Effector memory CD4-positive, alpha-beta T cell (primary cell): ENCODE results near the gene PGGHG.

ENCODE experiments used
- DNase-seq, 3 donors: peaks; one replicate each; pipeline ENCODE4 v3.0.0-alpha.2; 2020
- H3K27ac ChIP-seq: 2 replicates; pipeline ENCODE4 v1.7.0; 2013; ENCODE audit warnings: mild to moderate bottlenecking, low read length, moderate library complexity; ENCODE audit not compliant: insufficient read depth, poor library complexity, severe bottlenecking
- H3K27me3 ChIP-seq: replicated peaks from 2 replicates; pipeline ENCODE4 v1.7.0; 2013; ENCODE audit warnings: mild to moderate bottlenecking, low read length; ENCODE audit not compliant: insufficient read depth, control insufficient read depth, poor library complexity, severe bottlenecking
- H3K36me3 ChIP-seq: 2 replicates; pipeline ENCODE4 v1.7.0; 2013; ENCODE audit warnings: mild to moderate bottlenecking, low read length, moderate library complexity; ENCODE audit not compliant: control insufficient read depth, insufficient read depth
- H3K4me1 ChIP-seq: 2 replicates; pipeline ENCODE4 v1.7.0; 2013; ENCODE audit warnings: low read length, mild to moderate bottlenecking; ENCODE audit not compliant: control insufficient read depth, insufficient read depth, poor library complexity, severe bottlenecking
- H3K4me3 ChIP-seq: 2 replicates; pipeline ENCODE4 v1.7.0; 2013; ENCODE audit warnings: low read length, low read depth, mild to moderate bottlenecking; ENCODE audit not compliant: insufficient read depth, poor library complexity, severe bottlenecking
- H3K9me3 ChIP-seq: 2 replicates; pipeline ENCODE4 v1.7.0; 2013; ENCODE audit warnings: mild to moderate bottlenecking, low read length, moderate library complexity; ENCODE audit not compliant: control insufficient read depth

Gene PGGHG

DNA sequence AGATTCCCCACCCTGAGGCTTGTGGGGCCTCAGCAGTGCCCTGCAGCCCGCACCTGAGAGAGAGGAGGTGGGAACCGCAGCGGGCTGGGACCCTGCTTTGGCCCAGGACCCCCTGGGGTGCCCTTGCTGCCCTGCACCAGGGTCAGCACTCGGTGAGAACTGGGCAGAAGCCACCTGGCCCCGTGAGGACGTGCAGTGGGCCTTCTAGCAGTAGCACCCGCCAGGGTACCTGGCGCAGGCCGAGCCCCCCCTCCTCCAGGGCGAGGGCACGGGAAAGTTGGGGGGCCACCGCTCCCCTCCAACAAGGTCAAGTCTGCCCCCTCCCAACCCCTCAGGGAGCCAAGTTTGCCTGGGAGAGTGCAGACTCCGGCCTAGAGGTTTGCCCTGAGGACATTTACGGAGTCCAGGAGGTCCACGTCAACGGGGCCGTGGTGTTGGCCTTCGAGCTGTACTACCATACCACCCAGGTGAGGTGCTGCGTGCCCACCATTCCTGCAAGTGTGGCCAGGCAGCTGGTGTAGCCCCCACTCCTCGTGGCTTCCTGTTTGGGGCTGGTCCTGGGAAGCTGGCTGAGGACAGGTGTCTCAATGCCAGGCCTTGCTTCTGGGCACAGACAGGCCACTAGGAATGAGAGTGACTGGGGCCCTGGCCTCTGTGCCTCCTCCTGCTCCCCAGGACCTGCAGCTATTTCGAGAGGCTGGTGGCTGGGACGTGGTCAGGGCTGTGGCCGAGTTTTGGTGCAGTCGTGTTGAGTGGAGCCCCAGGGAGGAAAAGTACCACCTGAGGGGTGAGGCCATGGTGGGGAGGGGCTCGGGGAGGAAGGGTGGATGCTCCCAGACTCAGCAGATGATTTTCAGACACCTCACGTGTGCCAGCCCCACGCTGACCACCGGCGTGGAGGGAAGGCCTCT, 3.5 kb downstream of the PGGHG start:
- no peaks in the 10 kb centered on the region for H3K27me3 ChIP-seq
- peaks cover 7% of the 10 kb centered on the region for H3K4me1 ChIP-seq
- no peak overlapping the region for H3K27ac ChIP-seq
- H3K9me3 ChIP-seq: no peaks in the 10 kb centered on the region
- no peak for DNase-seq
- peaks cover 28% of the 10 kb centered on the region for H3K36me3 ChIP-seq
- no peak overlapping the region for H3K4me3 ChIP-seq

DNA sequence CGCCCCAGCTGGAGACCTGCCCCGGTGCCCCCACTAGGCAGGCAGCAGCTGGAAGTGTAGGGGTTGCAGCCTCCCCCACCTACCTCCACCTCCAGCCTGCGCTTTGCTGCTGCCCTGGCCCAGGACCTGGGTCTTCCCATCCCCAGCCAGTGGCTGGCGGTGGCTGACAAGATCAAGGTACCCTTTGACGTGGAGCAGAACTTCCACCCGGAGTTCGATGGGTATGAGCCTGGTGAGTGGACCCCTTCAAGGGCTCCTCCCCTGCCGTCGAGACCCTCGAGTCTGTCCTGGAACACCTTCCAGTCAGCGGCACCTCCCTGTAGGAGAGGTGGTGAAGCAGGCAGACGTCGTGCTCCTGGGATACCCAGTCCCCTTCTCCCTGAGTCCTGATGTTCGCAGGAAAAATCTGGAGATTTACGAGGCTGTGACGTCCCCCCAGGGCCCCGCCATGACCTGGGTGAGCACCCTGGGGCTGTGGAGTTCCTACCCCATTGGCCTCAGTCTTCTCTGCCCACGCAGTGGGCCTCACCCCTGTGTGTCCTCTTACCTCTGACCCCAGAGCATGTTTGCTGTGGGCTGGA, 4.4 kb downstream of the PGGHG start:
- H3K4me1 ChIP-seq: peaks cover 16% of the 10 kb centered on the region

DNA sequence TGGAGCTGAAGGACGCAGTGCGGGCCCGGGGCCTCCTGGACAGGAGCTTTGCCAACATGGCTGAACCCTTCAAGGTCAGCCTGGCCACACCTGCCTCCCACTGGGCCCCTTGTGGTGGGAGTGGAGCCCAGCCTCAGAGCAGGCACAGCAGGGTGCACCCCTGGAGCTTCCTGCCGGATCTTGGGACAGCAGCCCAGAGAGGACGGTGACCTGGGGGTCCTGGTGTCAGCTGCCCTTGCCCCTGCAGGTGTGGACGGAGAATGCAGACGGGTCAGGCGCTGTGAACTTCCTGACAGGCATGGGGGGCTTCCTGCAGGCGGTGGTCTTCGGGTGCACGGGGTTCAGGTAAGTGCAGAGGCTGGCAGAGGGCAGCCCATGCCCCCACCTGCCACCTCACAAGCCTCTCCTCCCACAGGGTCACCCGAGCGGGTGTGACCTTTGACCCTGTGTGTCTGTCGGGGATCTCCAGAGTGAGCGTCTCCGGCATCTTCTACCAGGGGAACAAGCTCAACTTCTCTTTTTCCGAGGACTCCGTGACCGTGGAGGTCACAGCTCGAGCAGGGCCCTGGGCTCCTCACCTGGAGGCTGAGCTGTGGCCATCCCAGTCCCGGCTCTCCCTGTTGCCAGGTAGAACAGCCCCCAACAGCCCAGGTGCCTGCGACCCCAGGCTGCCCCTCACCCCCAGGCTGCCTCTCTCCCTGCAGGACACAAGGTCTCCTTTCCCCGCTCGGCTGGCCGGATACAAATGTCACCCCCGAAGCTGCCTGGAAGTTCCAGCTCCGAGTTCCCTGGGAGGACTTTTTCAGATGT, 5.1 kb downstream of the PGGHG start:
- Histone ChIP-seq H3K27me3 (no peaks in the 10 kb centered on the region), H3K4me1 (peaks cover 17% of the 10 kb centered on the region)
- no peak for DNase-seq

More for the DNA sequence above, 4.4 kb downstream of the PGGHG start:
- no peaks in the 10 kb centered on the region for H3K9me3 ChIP-seq
- H3K27ac ChIP-seq: no peak overlapping the region
- H3K4me3 ChIP-seq: no peak overlapping the region
- H3K27me3 ChIP-seq: no peaks in the 10 kb centered on the region
- peaks cover 28% of the 10 kb centered on the region for H3K36me3 ChIP-seq
- DNase-seq: no peak

DNA sequence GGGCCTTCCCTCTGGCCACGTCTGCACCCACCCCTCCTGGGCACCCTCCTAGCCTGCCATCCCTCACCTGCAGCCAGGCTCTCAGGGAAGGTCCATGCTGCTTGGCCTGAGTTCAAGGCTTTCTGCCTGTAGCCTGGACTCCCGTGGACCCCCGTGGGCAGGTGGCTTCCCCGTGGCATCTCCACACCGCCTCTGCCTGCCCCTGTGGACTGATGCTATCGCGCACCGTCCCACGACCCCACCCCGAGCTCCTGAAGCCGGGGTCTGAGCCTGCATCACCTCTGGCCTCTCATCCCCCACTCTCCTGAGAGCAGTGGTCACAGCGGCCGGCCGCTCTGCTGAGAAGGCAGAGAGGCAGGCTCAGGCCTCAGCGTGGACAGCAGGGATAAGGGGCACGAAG, 5.9 kb downstream of the PGGHG start:
- no peaks in the 10 kb centered on the region for H3K27me3 ChIP-seq
- H3K27ac ChIP-seq: no peak overlapping the region
- peaks cover 17% of the 10 kb centered on the region for H3K4me1 ChIP-seq
- no peak overlapping the region for H3K4me3 ChIP-seq
- H3K9me3 ChIP-seq: no peaks in the 10 kb centered on the region
- H3K36me3 ChIP-seq: peaks cover 28% of the 10 kb centered on the region
- DNase-seq: no peak

More for the DNA sequence above, 5.1 kb downstream of the PGGHG start:
- Histone ChIP-seq H3K36me3 (peaks cover 28% of the 10 kb centered on the region), H3K4me3 (no peak overlapping the region), H3K9me3 (no peaks in the 10 kb centered on the region), H3K27ac (no peak overlapping the region)

DNA sequence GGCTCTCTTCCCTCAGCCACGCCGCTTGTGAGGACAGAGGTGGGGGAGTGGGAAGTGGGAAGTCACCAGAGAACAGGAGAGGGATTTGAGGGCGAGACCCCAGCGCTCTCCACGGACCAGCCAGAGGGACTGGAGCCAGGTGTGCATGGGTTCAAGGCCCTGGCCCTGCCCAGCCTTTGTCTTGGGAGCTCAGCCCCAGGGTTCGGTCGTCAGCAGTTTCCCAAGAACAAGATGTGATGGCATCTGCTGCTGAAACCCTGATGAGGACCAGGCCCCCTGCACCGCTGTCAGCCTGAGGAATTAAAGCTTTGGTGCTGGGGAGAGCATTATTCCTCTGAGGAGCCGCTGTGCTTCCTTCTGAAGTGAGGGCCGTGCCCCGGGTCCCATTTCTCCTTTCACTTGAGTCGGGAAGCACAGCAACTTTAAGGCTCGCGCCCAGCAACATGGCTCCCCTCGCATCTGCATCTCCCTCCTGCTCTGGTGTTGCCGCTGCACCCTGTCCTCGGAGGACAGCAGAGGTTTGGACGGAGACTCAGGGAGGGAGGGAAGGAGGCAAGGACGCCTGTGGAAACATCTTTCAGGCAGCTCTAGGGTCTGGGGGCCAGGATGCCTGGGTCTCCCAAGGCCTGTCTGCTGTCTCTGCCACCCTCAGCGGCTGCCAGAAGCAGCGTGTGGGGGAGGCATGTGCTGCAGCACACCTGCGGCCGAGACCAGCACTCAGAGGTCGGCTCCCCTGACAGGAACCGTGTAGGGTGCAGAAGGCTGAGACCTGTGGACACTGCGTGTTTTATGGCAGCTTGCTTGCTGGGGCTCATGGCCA, 6.6 kb downstream of the PGGHG start:
- H3K27ac ChIP-seq: no peak overlapping the region
- H3K36me3 ChIP-seq: peaks cover 22% of the 10 kb centered on the region
- H3K4me3 ChIP-seq: no peak overlapping the region
- no peaks in the 10 kb centered on the region for H3K9me3 ChIP-seq
- no peaks in the 10 kb centered on the region for H3K27me3 ChIP-seq
- H3K4me1 ChIP-seq: peaks cover 17% of the 10 kb centered on the region
- DNase-seq: no peak

DNA sequence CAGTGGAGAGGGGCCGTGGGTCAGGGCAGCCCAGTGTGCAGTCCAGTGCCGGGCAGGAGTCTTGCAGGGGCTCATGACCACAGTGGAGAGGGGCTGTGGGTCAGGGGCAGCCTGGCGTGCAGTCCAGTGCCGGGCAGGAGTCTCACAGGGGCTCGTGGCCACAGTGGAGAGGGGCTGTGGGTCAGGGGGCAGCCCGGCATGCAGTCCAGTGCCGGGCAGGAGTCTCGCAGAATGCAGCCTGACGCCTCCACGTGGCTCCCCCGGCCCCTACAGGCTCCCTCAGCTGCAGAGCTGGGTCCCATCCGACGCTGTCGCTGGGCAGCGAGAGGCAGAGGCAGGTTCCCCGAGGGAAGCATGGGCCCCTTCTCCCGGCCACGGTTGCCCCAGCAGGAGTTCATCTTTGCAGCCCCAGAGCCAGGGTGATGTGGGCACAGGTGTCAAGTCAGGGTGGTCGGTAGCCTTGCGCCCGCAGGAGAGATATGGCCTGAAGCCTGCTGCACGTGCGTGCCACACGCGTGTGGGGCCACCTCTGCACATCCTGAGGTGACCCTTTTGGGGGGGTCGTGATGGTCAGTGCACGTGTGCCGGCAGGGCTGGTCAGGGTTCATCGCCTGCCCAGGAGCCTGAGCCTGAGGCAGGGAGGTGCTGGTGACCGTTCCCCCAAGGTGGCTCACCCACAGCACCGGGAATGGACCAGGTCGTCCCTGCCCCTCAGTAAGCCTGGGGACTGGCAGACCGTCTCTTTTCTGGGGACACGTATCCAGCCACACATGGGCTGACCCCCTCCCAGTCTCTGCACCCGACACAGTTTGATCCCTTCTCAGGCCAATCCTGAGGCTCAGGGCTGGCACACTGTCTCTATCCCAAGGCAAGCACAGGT, 7.5 kb downstream of the PGGHG start:
- H3K4me1 ChIP-seq: peaks cover 17% of the 10 kb centered on the region
- H3K4me3 ChIP-seq: no peak overlapping the region
- no peaks in the 10 kb centered on the region for H3K27me3 ChIP-seq
- H3K27ac ChIP-seq: peak overlapping the region; percentile 22
- no peaks in the 10 kb centered on the region for H3K9me3 ChIP-seq
- peaks cover 21% of the 10 kb centered on the region for H3K36me3 ChIP-seq
- DNase-seq: no peak

DNA sequence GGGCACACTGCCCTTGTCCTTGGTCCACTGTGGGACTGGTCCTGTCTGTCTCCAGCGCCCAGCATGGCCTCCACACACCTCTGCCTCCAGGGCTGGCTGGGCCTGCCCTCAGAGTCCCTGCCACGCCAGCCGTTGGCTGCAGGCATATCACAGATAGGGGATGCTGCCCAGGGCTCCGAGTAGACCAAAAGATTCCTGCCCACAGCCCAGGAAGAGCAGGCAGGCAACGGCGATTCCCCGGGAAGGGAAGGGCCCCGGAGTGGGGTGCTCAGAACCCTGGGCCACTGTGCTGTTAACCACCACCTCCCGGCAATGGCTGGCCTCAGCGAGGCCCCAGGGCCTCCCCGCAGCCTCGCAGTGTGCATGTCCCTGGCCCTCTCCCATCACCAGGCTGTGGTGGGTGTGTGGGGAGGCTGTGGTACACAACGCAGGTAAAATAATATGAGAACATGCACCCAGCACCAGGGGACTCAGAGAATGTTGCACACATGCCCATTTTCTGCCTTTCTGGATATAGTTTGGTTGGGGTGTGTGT, 8.2 kb downstream of the PGGHG start:
- peaks cover 21% of the 10 kb centered on the region for H3K36me3 ChIP-seq
- no peaks in the 10 kb centered on the region for H3K9me3 ChIP-seq
- H3K27ac ChIP-seq: peak overlapping the region; percentile 22
- H3K4me3 ChIP-seq: no peak overlapping the region
- H3K27me3 ChIP-seq: no peaks in the 10 kb centered on the region
- no peak for DNase-seq
- peaks cover 17% of the 10 kb centered on the region for H3K4me1 ChIP-seq

DNA sequence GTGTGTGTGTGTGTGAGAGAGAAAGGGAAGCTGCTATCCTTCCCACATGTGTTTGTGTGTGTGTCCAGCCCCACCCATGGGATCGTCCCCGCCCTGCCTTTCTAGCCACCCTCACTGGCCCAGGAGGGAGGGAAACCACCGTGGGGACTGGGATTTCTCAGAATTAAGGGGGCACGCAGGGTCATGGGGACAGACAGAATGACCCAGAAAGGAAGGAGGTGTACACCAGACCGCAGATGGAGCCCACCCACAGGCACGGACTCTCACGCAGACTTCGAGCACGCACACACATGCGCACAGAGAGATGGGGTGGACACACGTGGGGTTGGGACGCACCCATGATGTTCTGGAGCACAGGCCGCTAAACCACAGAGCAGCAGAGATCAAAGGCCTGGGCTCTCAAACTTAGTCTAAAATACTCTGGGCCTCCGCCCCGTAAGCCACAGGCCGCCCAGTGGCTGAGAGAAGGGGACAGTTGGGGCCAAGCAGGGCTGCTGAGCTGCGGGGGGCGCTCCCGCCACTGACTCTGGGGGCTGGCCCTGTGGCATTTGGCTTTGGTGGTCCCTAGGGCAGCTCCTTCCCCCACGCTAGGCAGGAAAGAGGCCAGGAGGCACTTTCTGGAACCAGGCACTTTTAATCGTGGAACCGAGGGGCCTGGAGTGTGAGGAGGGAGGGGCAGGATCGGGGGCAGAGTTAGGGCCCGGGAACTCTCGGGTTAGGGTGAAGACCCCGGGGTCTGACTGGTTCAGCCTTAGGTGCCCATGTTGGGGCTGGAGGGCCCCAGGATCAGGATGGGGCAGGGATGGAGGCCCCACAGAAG, 8.9 kb downstream of the PGGHG start:
- Histone ChIP-seq H3K27ac (no peak overlapping the region), H3K4me1 (peaks cover 17% of the 10 kb centered on the region), H3K36me3 (peaks cover 15% of the 10 kb centered on the region), H3K27me3 (no peaks in the 10 kb centered on the region), H3K4me3 (no peak overlapping the region), H3K9me3 (no peaks in the 10 kb centered on the region)
- peak in 1 of 3 donors; percentile 39 for DNase-seq
